Common myeloid progenitor, CD34-positive (primary cell): ENCODE data around the gene CLEC2D.
A peak's percentile ranks its signal among the peaks of the same experiment; 100 is the strongest.
"Not testable (repeated sequence)": the region's sequence is repeated elsewhere in the genome, so short reads cannot be mapped to it uniquely, and the experiment has no call there.

ENCODE experiments used
- CTCF ChIA-PET: fragments of 350-600 bp; sonication (Branson Sonifier 250); formaldehyde crosslinking; loops from one replicate; lab custom pipeline; 2021; ENCODE audit warnings: antibody characterized with exemption; lab: Charles Lee
- POLR2A ChIA-PET: fragments of 350-600 bp; sonication (Branson Sonifier 250); formaldehyde crosslinking; loops from one replicate; lab custom pipeline; 2021; ENCODE audit warnings: antibody characterized with exemption; lab: Charles Lee
- DNase-seq, 3 donors: peaks; one replicate each; pipeline versions ENCODE4 v3.0.0 to v3.0.0-alpha.2; 2013
- H3K27ac ChIP-seq, 2 experiments: 1 replicate in 1 of 2; 2 replicates in 1 of 2; pipeline ENCODE4 v1.7.0; 2013; ENCODE audit warnings: inconsistent platforms in 2 of 2, low read length in 2 of 2, mild to moderate bottlenecking in 2 of 2, low read depth in 1 of 2, moderate library complexity in 1 of 2; ENCODE audit not compliant: severe bottlenecking in 2 of 2, insufficient read depth in 1 of 2, poor library complexity in 1 of 2
- H3K27me3 ChIP-seq, 5 experiments: replicated peaks in 2 of 5; 1 replicate in 3 of 5; 2 replicates in 2 of 5; pipeline versions ENCODE4 v1.6.1 to v1.7.0; 2013; ENCODE audit warnings: low read length in 4 of 5, mild to moderate bottlenecking in 2 of 5, moderate library complexity in 2 of 5, inconsistent platforms in 1 of 5; ENCODE audit not compliant: insufficient read depth in 5 of 5, control insufficient read depth in 4 of 5
- H3K36me3 ChIP-seq, 4 experiments: 1 replicate in 2 of 4; 2 replicates in 2 of 4; pipeline versions ENCODE4 v1.6.1 to v1.7.0; 2013; ENCODE audit warnings: low read length in 3 of 4, control low read depth in 1 of 4, mild to moderate bottlenecking in 1 of 4; ENCODE audit not compliant: control insufficient read depth in 4 of 4, insufficient read depth in 4 of 4
- H3K4me1 ChIP-seq, 4 experiments: 1 replicate in 3 of 4; 2 replicates in 1 of 4; pipeline versions ENCODE4 v1.6.1 to v1.7.1; 2013; ENCODE audit warnings: low read length in 3 of 4, mild to moderate bottlenecking in 3 of 4, control low read depth in 1 of 4, inconsistent platforms in 1 of 4, moderate library complexity in 1 of 4; ENCODE audit not compliant: control insufficient read depth in 4 of 4, insufficient read depth in 4 of 4; ENCODE audit errors: control extremely low read depth in 1 of 4
- H3K4me3 ChIP-seq, 7 experiments: 1 replicate in 4 of 7; 2 replicates in 3 of 7; pipeline versions ENCODE4 v1.5.1 to v1.7.0; 2013; ENCODE audit warnings: mild to moderate bottlenecking in 7 of 7, low read length in 6 of 7, moderate library complexity in 6 of 7, inconsistent platforms in 2 of 7, low read depth in 2 of 7, control low read depth in 1 of 7; ENCODE audit not compliant: insufficient read depth in 4 of 7, control insufficient read depth in 1 of 7; ENCODE audit errors: extremely low read depth in 1 of 7
- H3K9me3 ChIP-seq, 5 experiments: 1 replicate in 4 of 5; 2 replicates in 1 of 5; pipeline versions ENCODE4 v1.6.1 to v1.7.1; 2013; ENCODE audit warnings: low read length in 4 of 5, mild to moderate bottlenecking in 2 of 5, inconsistent platforms in 1 of 5, low read depth in 1 of 5, moderate library complexity in 1 of 5; ENCODE audit not compliant: control insufficient read depth in 4 of 5, insufficient read depth in 2 of 5; ENCODE audit errors: control extremely low read depth in 1 of 5
- WGBS: methylation state at CpG from one replicate; pipeline ENCODE4 v1.1.5; 2013; ENCODE audit not compliant: insufficient coverage; 5-methylcytosine and 5-hydroxymethylcytosine counted together

Gene CLEC2D

GRCh38 chr12:9738905-9739304, 69.4 kb downstream of the CLEC2D start:
- H3K9me3 ChIP-seq, H3K36me3 ChIP-seq, H3K4me3 ChIP-seq, H3K27me3 ChIP-seq, POLR2A ChIA-PET, H3K27ac ChIP-seq: not testable (repeated sequence)
- peaks cover 25 to 71% (median 50%) of the 10 kb centered on the region in 4 experiments for H3K4me1 ChIP-seq
- WGBS, result 50% methylated on average over 10 of the region's 14 CpGs
- CTCF ChIA-PET, result interaction anchor here (2.3 kb wide), 1 partner anchor 11 kb away, joined by 8 read pairs; no protein-coding TSS in a partner anchor
- peak in 1 of 3 donors; percentile 61 for DNase-seq

GRCh38 chr12:9739404-9740105, 70.0 kb downstream of the CLEC2D start:
- H3K27me3 ChIP-seq, H3K9me3 ChIP-seq, POLR2A ChIA-PET, DNase-seq, H3K36me3 ChIP-seq: not testable (repeated sequence)
- H3K4me3 ChIP-seq, result peak overlapping the region in 2 of 7 experiments; percentile 39 to 45
- 90% methylated on average over 28 of the region's 54 CpGs for WGBS
- CTCF ChIA-PET, result interaction anchor here (2.3 kb wide), 1 partner anchor 10 kb away, joined by 8 read pairs; no protein-coding TSS in a partner anchor
- H3K27ac ChIP-seq, result peak overlapping the region in 1 of 2 experiments; percentile 49
- peaks cover 25 to 68% (median 49%) of the 10 kb centered on the region in 4 experiments for H3K4me1 ChIP-seq

GRCh38 chr12:9740106-9740750, 70.7 kb downstream of the CLEC2D start:
- CTCF ChIA-PET, result no interaction called here
- POLR2A ChIA-PET, result no interaction called here
- H3K4me3 ChIP-seq, result peak overlapping the region in 2 of 7 experiments; percentile 39 to 45

GRCh38 chr12:9741726-9742125, 72.2 kb downstream of the CLEC2D start:
- ChIA-PET POLR2A (no interaction called here), CTCF (interaction anchor here (0.9 to 2.5 kb wide), 11 partner anchors 9 to 374 kb away, joined by 3 to 29 read pairs (median 5); no protein-coding TSS in a partner anchor)
- Histone ChIP-seq H3K4me1 (peaks cover 20 to 53% (median 42%) of the 10 kb centered on the region in 4 experiments), H3K27me3 (no peaks in the 10 kb centered on the region), H3K9me3 (no peaks in the 10 kb centered on the region), H3K4me3 (peak overlapping the region in 1 of 7 experiments; percentile 17), H3K27ac (no peak overlapping the region), H3K36me3 (no peaks in the 10 kb centered on the region)
- 30% methylated on average over 2 of the region's 4 CpGs for WGBS
- DNase-seq, result peak; percentile 70 to 95 (median 94)

More at GRCh38 chr12:9740106-9740750, 70.7 kb downstream of the CLEC2D start:
- Histone ChIP-seq H3K9me3 (no peaks in the 10 kb centered on the region), H3K27me3 (no peaks in the 10 kb centered on the region), H3K36me3 (no peaks in the 10 kb centered on the region), H3K27ac (peak overlapping the region in 1 of 2 experiments; percentile 49), H3K4me1 (peaks cover 25 to 64% (median 48%) of the 10 kb centered on the region in 4 experiments)
- 94% methylated on average over 4 of the region's 7 CpGs for WGBS
- DNase-seq, result no peak

GRCh38 chr12:9742661-9743060, 73.1 kb downstream of the CLEC2D start:
- Histone ChIP-seq H3K4me1 (peaks cover 17 to 44% (median 34%) of the 10 kb centered on the region in 4 experiments), H3K36me3 (no peaks in the 10 kb centered on the region), H3K4me3 (no peak overlapping the region), H3K9me3 (no peaks in the 10 kb centered on the region), H3K27me3 (no peaks in the 10 kb centered on the region), H3K27ac (no peak overlapping the region)
- CTCF ChIA-PET, result interaction anchor here (0.6 to 2.5 kb wide), 28 partner anchors 8 to 417 kb away, joined by 3 to 29 read pairs (median 4); no protein-coding TSS in a partner anchor
- WGBS, result 54% methylated on average over 5 of the region's 5 CpGs
- POLR2A ChIA-PET, result no interaction called here
- DNase-seq, result no peak

- ChIA-PET POLR2A (no interaction called here), CTCF (interaction anchor here (1.0 to 19.3 kb wide), 3 partner anchors 31 to 69 kb away, joined by 4 to 437 read pairs (median 5); no protein-coding TSS in a partner anchor)
- Histone ChIP-seq H3K4me3 (no peak overlapping the region), H3K27me3 (no peaks in the 10 kb centered on the region), H3K36me3 (no peaks in the 10 kb centered on the region), H3K4me1 (peaks cover 16 to 34% (median 21%) of the 10 kb centered on the region in 4 experiments), H3K27ac (no peak overlapping the region), H3K9me3 (no peaks in the 10 kb centered on the region)
- DNase-seq, result no peak
- 97% methylated on average over 3 of the region's 3 CpGs for WGBS
These were observed 75.7 kb downstream of the CLEC2D start for GRCh38 chr12:9745199-9745598.
